Immature natural killer cell (primary cell): ENCODE data around the gene MAN2A1. TPM values are rescaled to one million over a fixed set of nuclear protein-coding genes. Genes with fewer than 3 reads are reported as not detected.

Experiments
- DNase-seq, 3 donors: peaks; one replicate each; pipeline ENCODE4 v3.0.0; 2022; ENCODE audit warnings: mixed read lengths in 1 of 3
- H3K27ac Mint-ChIP-seq, 6 donors: one replicate each; pipeline ENCODE4 v1.8.0; 2020; ENCODE audit warnings: mixed read lengths in 6 of 6, mild to moderate bottlenecking in 5 of 6, inconsistent platforms in 4 of 6, moderate library complexity in 3 of 6
- H3K27me3 Mint-ChIP-seq, 3 donors: one replicate each; pipeline ENCODE4 v1.8.0; 2020 to 2021; ENCODE audit warnings: low read depth in 3 of 3, mild to moderate bottlenecking in 3 of 3, mixed read lengths in 3 of 3, moderate library complexity in 3 of 3, inconsistent platforms in 1 of 3
- H3K36me3 Mint-ChIP-seq, 3 donors: one replicate each; pipeline ENCODE4 v1.8.0; 2020; ENCODE audit warnings: mixed read lengths in 3 of 3, inconsistent platforms in 2 of 3, mild to moderate bottlenecking in 2 of 3
- H3K4me1 Mint-ChIP-seq, 2 donors: one replicate each; pipeline ENCODE4 v1.8.0; 2020; ENCODE audit warnings: inconsistent platforms in 2 of 2, mild to moderate bottlenecking in 2 of 2, mixed read lengths in 2 of 2, moderate library complexity in 1 of 2
- H3K4me3 Mint-ChIP-seq, 5 donors: one replicate each; pipeline ENCODE4 v1.8.0; 2020; ENCODE audit warnings: mild to moderate bottlenecking in 5 of 5, mixed read lengths in 5 of 5, inconsistent platforms in 3 of 5, moderate library complexity in 3 of 5
- H3K9me3 Mint-ChIP-seq, 6 donors: one replicate each; pipeline ENCODE4 v1.8.0; 2020; ENCODE audit warnings: mild to moderate bottlenecking in 6 of 6, mixed read lengths in 6 of 6, inconsistent platforms in 4 of 6, moderate library complexity in 3 of 6
- polyA plus RNA-seq, 3 donors: library from polyadenylated mRNA; unstranded; fragments of 300-500 nt; fragmentation: Illumina TruSeq; gene quantifications; one replicate each; pipeline ENCODE4 v1.2.3, GENCODE V29; 2021

MAN2A1 gene
- polyA plus RNA-seq, 3 donors from 2014 or later = 12.4 to 18.1 (median 14.4) TPM

GRCh38 chr5:109836280-109836679 lies 146.6 kb downstream of the MAN2A1 start:
- no peak for DNase-seq
- H3K9me3 Mint-ChIP-seq = no peaks in the 10 kb centered on the region
- H3K27ac Mint-ChIP-seq = no peak overlapping the region
- H3K27me3 Mint-ChIP-seq = no peaks in the 10 kb centered on the region
- peaks cover 10 to 17% of the 10 kb centered on the region in 2 donors for H3K4me1 Mint-ChIP-seq
- H3K36me3 Mint-ChIP-seq = peaks cover 37 to 40% (median 39%) of the 10 kb centered on the region in 3 donors
- no peak overlapping the region for H3K4me3 Mint-ChIP-seq

DNA sequence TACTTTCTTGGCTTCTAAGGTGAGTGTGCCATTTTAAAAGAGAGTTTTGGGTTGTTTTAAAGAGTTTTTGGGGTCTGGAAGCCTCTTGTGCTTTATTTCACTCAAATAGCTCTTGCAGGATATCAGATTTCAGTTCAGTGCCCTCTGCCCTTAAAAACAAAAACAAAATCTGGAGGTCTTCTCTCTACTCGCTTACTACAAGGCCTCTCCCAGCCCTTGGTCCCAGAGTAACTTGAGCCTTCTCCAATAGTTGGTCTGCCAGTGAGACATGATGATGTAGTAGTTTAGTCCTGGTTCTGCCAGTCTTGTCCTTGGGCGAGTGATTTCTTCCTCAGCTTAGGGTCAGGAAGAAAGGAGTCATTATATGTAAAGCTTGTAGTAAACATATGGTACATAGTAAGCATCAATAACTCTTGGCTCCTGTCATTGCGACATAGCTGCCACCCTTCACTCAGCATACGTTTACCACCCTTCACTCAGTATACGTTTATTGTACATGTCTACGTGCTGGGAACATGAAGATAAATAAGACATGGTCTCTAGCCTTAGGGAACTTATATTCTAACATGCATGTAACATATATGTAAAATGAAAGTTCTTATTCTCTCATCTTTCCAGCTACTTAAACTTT lies 147.6 kb downstream of the MAN2A1 start:
- H3K27ac Mint-ChIP-seq = no peak overlapping the region
- H3K4me3 Mint-ChIP-seq = no peak overlapping the region
- no peaks in the 10 kb centered on the region for H3K27me3 Mint-ChIP-seq
- peaks cover 40 to 44% (median 40%) of the 10 kb centered on the region in 3 donors for H3K36me3 Mint-ChIP-seq
- peaks cover 6 to 7% of the 10 kb centered on the region in 2 donors for H3K4me1 Mint-ChIP-seq
- no peak for DNase-seq
- no peaks in the 10 kb centered on the region for H3K9me3 Mint-ChIP-seq

- Mint-ChIP-seq H3K27me3 (no peaks in the 10 kb centered on the region), H3K9me3 (no peaks in the 10 kb centered on the region), H3K27ac (no peak overlapping the region), H3K4me3 (no peak overlapping the region), H3K36me3 (peaks cover 40 to 47% (median 43%) of the 10 kb centered on the region in 3 donors), H3K4me1 (peaks cover 6% of the 10 kb centered on the region in 2 donors)
- DNase-seq = no peak
Observed at GRCh38 chr5:109838157-109838556, 148.4 kb downstream of the MAN2A1 start.

- no peak overlapping the region for H3K4me3 Mint-ChIP-seq
- DNase-seq = no peak
- H3K27ac Mint-ChIP-seq = no peak overlapping the region
- H3K27me3 Mint-ChIP-seq = peaks cover 0 to 3% (median 2%) of the 10 kb centered on the region in 3 donors
- H3K4me1 Mint-ChIP-seq = peaks cover 27 to 30% of the 10 kb centered on the region in 2 donors
- peaks cover 49 to 71% (median 63%) of the 10 kb centered on the region in 3 donors for H3K36me3 Mint-ChIP-seq
- no peaks in the 10 kb centered on the region for H3K9me3 Mint-ChIP-seq
Observed at GRCh38 chr5:109844148-109844547, 154.4 kb downstream of the MAN2A1 start.

DNA sequence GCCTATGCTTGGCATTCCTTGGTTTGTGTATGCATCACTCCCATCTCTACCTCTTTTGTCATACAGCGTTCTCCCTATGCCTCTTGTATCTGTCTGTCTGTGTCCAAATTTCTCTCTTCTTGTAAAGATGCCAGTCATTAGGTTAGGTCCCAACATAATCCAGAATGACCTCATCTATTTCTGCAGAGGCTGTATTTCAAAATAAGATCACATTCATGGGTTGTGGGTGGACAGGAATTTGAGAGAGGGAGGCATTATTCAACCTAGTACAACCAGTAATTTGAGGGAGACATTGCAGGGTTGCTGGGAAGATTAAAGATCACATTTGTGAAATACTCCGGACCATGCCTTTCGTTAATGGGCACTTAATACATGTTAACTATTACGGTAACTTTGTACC lies 155.0 kb downstream of the MAN2A1 start:
- Mint-ChIP-seq H3K27me3 (peaks cover 0 to 3% (median 2%) of the 10 kb centered on the region in 3 donors), H3K27ac (no peak overlapping the region), H3K4me3 (no peak overlapping the region), H3K36me3 (peaks cover 51 to 73% (median 68%) of the 10 kb centered on the region in 3 donors), H3K9me3 (no peaks in the 10 kb centered on the region), H3K4me1 (peaks cover 33 to 36% of the 10 kb centered on the region in 2 donors)
- DNase-seq = no peak

DNA sequence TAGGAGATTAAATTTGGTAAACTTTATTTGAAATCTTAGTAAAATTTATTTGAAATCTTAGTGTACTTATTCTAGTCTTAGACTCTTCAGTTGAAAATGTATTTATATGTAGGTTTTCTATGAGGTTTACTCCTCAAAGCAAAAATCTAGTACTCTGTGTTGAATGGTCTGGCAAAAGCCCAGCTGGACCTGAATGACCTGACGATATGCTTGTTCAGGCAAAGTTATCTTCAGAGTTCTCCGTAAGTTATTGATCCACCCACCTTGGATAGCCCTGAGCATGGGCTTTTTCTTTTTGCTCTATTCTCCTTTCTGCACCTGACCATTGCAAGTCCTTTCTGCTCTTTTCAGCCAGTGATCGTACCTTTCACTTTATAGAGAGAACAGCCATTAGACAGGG lies 158.4 kb downstream of the MAN2A1 start:
- Mint-ChIP-seq H3K36me3 (peaks cover 50 to 62% (median 56%) of the 10 kb centered on the region in 3 donors), H3K9me3 (no peaks in the 10 kb centered on the region), H3K4me1 (peaks cover 57 to 60% of the 10 kb centered on the region in 2 donors), H3K27me3 (peaks cover 0 to 3% (median 2%) of the 10 kb centered on the region in 3 donors), H3K4me3 (no peak overlapping the region), H3K27ac (peak overlapping the region in 4 of 6 donors; percentile 3 to 86 (median 22))
- no peak for DNase-seq

DNA sequence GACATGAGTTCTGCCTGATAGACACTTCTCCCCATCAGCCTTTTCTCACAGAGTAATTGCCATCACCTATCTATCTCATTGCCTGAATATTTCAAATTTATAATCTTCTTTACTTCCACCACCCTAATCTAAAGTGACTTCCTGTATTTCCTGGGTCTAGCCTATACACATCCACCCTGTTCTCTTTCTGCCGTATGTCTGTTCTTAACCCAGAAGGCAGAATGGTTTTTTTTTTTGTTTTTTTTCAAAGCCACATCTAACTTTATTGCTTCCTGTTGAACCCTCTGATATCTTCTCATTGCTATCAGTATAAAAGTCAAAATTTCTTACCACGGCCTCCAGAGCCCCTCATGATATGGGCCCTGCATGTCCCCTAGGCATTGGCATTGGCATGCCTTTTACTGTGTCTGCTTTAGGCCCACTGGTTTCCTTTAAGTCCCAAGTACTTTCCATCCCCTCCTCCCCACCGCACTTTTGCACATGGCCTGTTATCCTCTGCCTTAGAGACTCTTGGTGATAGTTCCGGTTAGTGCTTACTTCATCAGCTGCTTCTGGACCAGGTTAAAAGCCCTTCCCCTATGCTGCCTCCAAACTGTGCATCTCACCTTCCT lies 159.9 kb downstream of the MAN2A1 start:
- peaks cover 49 to 56% (median 49%) of the 10 kb centered on the region in 3 donors for H3K36me3 Mint-ChIP-seq
- peaks cover 0 to 3% (median 2%) of the 10 kb centered on the region in 3 donors for H3K27me3 Mint-ChIP-seq
- peak overlapping the region in 3 of 5 donors; percentile 16 to 43 (median 31) for H3K4me3 Mint-ChIP-seq
- DNase-seq = no peak
- peaks cover 58 to 62% of the 10 kb centered on the region in 2 donors for H3K4me1 Mint-ChIP-seq
- H3K9me3 Mint-ChIP-seq = no peaks in the 10 kb centered on the region
- H3K27ac Mint-ChIP-seq = peak overlapping the region; percentile 9 to 86 (median 56)

DNA sequence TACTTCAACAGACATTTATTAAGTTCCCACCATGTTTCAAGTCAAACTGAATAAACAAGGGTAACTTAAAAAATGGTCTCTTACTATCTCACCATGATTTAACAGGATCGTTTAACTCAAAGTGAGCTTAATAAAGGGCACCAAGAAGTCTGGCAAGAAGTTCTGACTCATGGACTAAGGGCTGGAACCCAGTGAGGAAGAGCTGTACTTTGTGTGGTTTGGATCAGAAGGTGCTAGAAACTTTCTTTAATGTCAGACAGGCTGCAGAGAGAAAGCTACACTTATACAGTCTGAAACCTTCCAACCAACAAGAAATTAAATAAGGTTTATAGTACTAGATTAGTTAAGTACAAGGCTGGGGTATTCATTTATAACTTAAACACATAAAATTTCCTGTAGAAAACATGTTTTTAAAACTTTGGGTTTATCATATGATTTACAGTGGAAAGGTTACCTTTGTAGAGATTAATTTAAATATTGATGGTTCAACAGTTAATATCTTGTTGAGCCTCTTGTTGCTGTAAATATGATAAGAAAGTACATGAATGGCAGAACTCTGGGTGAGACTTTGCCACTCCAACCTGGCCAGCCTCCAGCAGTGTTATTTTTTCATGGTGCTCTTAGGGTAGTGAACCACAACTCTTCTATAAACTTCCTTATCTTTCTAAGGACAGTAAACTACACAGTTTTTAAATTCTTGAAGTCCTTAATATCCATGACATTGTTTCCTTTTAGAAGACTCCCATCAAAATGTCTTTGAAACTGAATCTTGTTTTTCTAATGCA lies 162.8 kb downstream of the MAN2A1 start:
- Mint-ChIP-seq H3K9me3 (no peaks in the 10 kb centered on the region), H3K27me3 (peaks cover 0 to 8% (median 4%) of the 10 kb centered on the region in 3 donors), H3K36me3 (peaks cover 30 to 40% (median 35%) of the 10 kb centered on the region in 3 donors), H3K27ac (peak overlapping the region; percentile 8 to 79 (median 20)), H3K4me3 (peak overlapping the region in 3 of 5 donors; percentile 1 to 45 (median 6)), H3K4me1 (peaks cover 66 to 67% of the 10 kb centered on the region in 2 donors)
- DNase-seq = no peak

DNA sequence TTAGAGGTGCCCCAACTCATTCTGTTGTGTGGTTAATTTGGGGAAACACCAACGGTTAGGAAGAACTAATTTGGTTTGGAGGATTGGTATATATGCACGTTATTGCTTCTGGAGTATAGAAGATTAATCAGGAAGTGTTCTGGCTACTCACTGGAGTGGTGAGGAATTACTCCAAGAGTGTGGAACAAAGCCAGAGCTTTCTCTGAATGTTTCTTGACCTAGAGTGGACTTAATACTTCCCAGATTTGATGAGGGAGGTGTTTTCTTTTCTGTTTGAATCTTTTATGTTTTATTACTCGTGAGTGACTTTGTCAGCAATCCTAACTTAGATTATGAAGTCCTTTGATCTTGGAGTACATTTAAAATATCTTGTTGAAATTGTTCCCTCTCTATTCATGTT lies 163.7 kb downstream of the MAN2A1 start:
- no peak overlapping the region for H3K4me3 Mint-ChIP-seq
- no peak overlapping the region for H3K27ac Mint-ChIP-seq
- peaks cover 0 to 8% (median 4%) of the 10 kb centered on the region in 3 donors for H3K27me3 Mint-ChIP-seq
- H3K36me3 Mint-ChIP-seq = peaks cover 28 to 34% (median 29%) of the 10 kb centered on the region in 3 donors
- no peak for DNase-seq
- H3K4me1 Mint-ChIP-seq = peaks cover 70 to 71% of the 10 kb centered on the region in 2 donors
- no peaks in the 10 kb centered on the region for H3K9me3 Mint-ChIP-seq

DNA sequence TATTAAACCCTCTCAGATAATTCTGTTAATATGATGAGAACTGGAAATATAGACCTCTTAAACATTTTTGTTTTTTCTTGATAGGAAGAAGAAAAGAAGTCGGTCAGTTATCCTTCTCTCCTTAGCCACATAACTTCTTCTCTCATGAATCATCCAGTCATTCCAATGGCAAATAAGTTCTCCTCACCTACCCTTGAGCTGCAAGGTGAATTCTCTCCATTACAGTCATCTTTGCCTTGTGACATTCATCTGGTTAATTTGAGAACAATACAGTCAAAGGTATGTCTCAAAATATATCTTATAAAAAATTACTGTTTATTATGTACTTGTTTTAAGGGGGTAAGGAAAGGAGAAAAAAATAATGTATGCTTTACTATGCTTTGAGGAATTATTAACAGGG lies 165.3 kb downstream of the MAN2A1 start:
- Mint-ChIP-seq H3K27ac (peak overlapping the region in 5 of 6 donors; percentile 41 to 94 (median 55)), H3K27me3 (peaks cover 0 to 5% (median 2%) of the 10 kb centered on the region in 3 donors), H3K4me3 (no peak overlapping the region), H3K36me3 (peaks cover 15 to 32% (median 21%) of the 10 kb centered on the region in 3 donors), H3K4me1 (peaks cover 69 to 71% of the 10 kb centered on the region in 2 donors), H3K9me3 (no peaks in the 10 kb centered on the region)
- no peak for DNase-seq

GRCh38 chr5:109857405-109858031 lies 167.8 kb downstream of the MAN2A1 start:
- peaks cover 12 to 31% (median 27%) of the 10 kb centered on the region in 3 donors for H3K36me3 Mint-ChIP-seq
- H3K9me3 Mint-ChIP-seq = no peaks in the 10 kb centered on the region
- peaks cover 0 to 5% (median 2%) of the 10 kb centered on the region in 3 donors for H3K27me3 Mint-ChIP-seq
- peak; percentile 50 to 59 (median 53) for DNase-seq
- H3K4me1 Mint-ChIP-seq = peaks cover 62 to 65% of the 10 kb centered on the region in 2 donors
- peak overlapping the region; percentile 77 to 94 (median 92) for H3K27ac Mint-ChIP-seq
- H3K4me3 Mint-ChIP-seq = peak overlapping the region; percentile 58 to 83 (median 65)

DNA sequence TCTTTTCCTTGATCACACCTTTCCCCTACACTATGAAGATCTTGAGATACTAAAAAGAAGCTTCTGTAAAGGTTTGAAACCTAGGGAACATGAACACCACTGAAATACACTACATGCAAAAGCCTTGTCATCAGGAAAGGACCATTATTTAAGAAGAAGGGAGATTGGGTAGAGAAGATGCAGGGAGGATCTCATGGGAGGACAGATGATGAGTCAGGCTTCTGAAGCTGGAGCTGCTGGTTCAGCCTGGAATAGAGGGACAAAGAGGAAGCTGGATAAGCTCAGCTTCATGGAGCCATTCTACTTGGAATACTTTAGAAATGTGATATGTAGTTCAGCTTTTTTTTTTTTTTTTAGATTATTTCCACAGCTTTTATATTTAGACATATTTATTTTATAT lies 169.8 kb downstream of the MAN2A1 start:
- peaks cover 12 to 43% (median 31%) of the 10 kb centered on the region in 3 donors for H3K36me3 Mint-ChIP-seq
- no peaks in the 10 kb centered on the region for H3K9me3 Mint-ChIP-seq
- DNase-seq = no peak
- H3K4me3 Mint-ChIP-seq = no peak overlapping the region
- peaks cover 55 to 57% of the 10 kb centered on the region in 2 donors for H3K4me1 Mint-ChIP-seq
- peak overlapping the region in 5 of 6 donors; percentile 18 to 93 (median 43) for H3K27ac Mint-ChIP-seq
- peaks cover 0 to 5% (median 2%) of the 10 kb centered on the region in 3 donors for H3K27me3 Mint-ChIP-seq

GRCh38 chr5:109862301-109862700 lies 172.6 kb downstream of the MAN2A1 start:
- H3K27me3 Mint-ChIP-seq = peaks cover 0 to under 1% (median 0%) of the 10 kb centered on the region in 3 donors
- H3K36me3 Mint-ChIP-seq = peaks cover 35 to 56% (median 47%) of the 10 kb centered on the region in 3 donors
- H3K9me3 Mint-ChIP-seq = no peaks in the 10 kb centered on the region
- H3K4me1 Mint-ChIP-seq = peaks cover 36 to 38% of the 10 kb centered on the region in 2 donors
- DNase-seq = no peak
- no peak overlapping the region for H3K4me3 Mint-ChIP-seq
- H3K27ac Mint-ChIP-seq = no peak overlapping the region
